Keratinocyte (primary cell): Measurements from ENCODE around the gene SPECC1.

Experiments used
- CTCF ChIP-seq, 3 experiments: IDR thresholded peaks in 1 of 3; conservative IDR thresholded peaks in 1 of 3; optimal IDR thresholded peaks in 1 of 3; 2 replicates in 2 of 3; 3 replicates in 1 of 3; pipeline versions ENCODE3 to v1.5.1; 2011; ENCODE audit warnings: low read length in 3 of 3, mild to moderate bottlenecking in 3 of 3, moderate library complexity in 2 of 3, control low read depth in 1 of 3, inconsistent platforms in 1 of 3; ENCODE audit not compliant: insufficient read depth in 2 of 3; ENCODE audit errors: extremely low read depth in 1 of 3
- EZH2 ChIP-seq: IDR thresholded peaks from one replicate; pipeline ENCODE4 v1.6.1; 2012; ENCODE audit warnings: inconsistent platforms, mild to moderate bottlenecking, low read length, moderate library complexity

GRCh38 chr17:19978805-19979211, 30.4 kb upstream of the SPECC1 start:
- no peak for TF ChIP-seq CTCF (optimal IDR thresholded peaks at IDR 0.05 in 1 of 3, IDR thresholded peaks at IDR 0.05 in 1 of 3, conservative IDR thresholded peaks at IDR 0.05 in 1 of 3; ENCODE audit: extremely low read depth in 1 of 3, insufficient read depth in 2 of 3, low read length in 3 of 3)
- no peak for TF ChIP-seq EZH2
